ENCODE data around the gene APBA1. TPM values are rescaled to one million over a fixed set of nuclear protein-coding genes. Genes with fewer than 3 reads are reported as not detected.

Gene APBA1
- 8.7 TPM for total RNA-seq

GRCh38 chr9:69671879-69672595 lies at the start of gene APBA1:
Gene APBA1 (minus strand): TSS chr9:69672371.
- intact Hi-C loops (cut with DNase I): loop anchor here (1.0 to 10.0 kb wide), 3 partner anchors 87 to 803 kb away; no protein-coding TSS in a partner anchor
- no peaks in the 10 kb centered on the region for H3K27me3 ChIP-seq
- peaks cover 0 to 11% of the 10 kb centered on the region in 2 donors for H3K4me1 ChIP-seq
- peak in 1 of 3 experiments; percentile 16 for TF ChIP-seq CTCF (IDR thresholded peaks at IDR 0.05)
- H3K36me3 ChIP-seq: no peaks in the 10 kb centered on the region
- peak; percentile 14 to 85 for DNase-seq (ENCODE audit: low spot score in 2 of 2)
- peak within 1 kb of the TSS; percentile 76 to 95 for H3K4me3 ChIP-seq
- H3K27ac ChIP-seq: peak within 1 kb of the TSS; percentile 71 to 83
- no peaks in the 10 kb centered on the region for H3K9me3 ChIP-seq

- no peak for TF ChIP-seq CTCF (IDR thresholded peaks at IDR 0.05)
- H3K27ac ChIP-seq: no peak overlapping the region
Measured at GRCh38 chr9:69719983-69720382, 47.8 kb upstream of the APBA1 start.

GRCh38 chr9:69719367-69719766 lies 47.2 kb upstream of the APBA1 start:
- H3K4me1 ChIP-seq: no peaks in the 10 kb centered on the region
- no peak for TF ChIP-seq CTCF (IDR thresholded peaks at IDR 0.05)
- no peak for DNase-seq (ENCODE audit: low spot score in 2 of 2)
- H3K27ac ChIP-seq: no peak overlapping the region
- H3K36me3 ChIP-seq: peaks cover 30 to 45% of the 10 kb centered on the region in 2 donors
- no peaks in the 10 kb centered on the region for H3K27me3 ChIP-seq
- intact Hi-C loops (cut with DNase I): no loop called here
- no peaks in the 10 kb centered on the region for H3K9me3 ChIP-seq
- H3K4me3 ChIP-seq: no peak overlapping the region

More at GRCh38 chr9:69719983-69720382, 47.8 kb upstream of the APBA1 start:
- no peak for DNase-seq (ENCODE audit: low spot score in 2 of 2)
- no peaks in the 10 kb centered on the region for H3K9me3 ChIP-seq
- H3K4me3 ChIP-seq: no peak overlapping the region
- peaks cover 30 to 51% of the 10 kb centered on the region in 2 donors for H3K36me3 ChIP-seq
- H3K27me3 ChIP-seq: no peaks in the 10 kb centered on the region
- intact Hi-C loops (cut with DNase I): no loop called here
- H3K4me1 ChIP-seq: no peaks in the 10 kb centered on the region

- Histone ChIP-seq H3K9me3 (no peaks in the 10 kb centered on the region), H3K27me3 (no peaks in the 10 kb centered on the region), H3K36me3 (peaks cover 30 to 43% of the 10 kb centered on the region in 2 donors), H3K4me1 (no peaks in the 10 kb centered on the region), H3K27ac (no peak overlapping the region), H3K4me3 (no peak overlapping the region)
- intact Hi-C loops (cut with DNase I): no loop called here
- no peak for DNase-seq (ENCODE audit: low spot score in 2 of 2)
- no peak for TF ChIP-seq CTCF (IDR thresholded peaks at IDR 0.05)
Measured at GRCh38 chr9:69718218-69718617, 46.0 kb upstream of the APBA1 start.

- no peak overlapping the region for H3K27ac ChIP-seq
- no peaks in the 10 kb centered on the region for H3K4me1 ChIP-seq
- intact Hi-C loops (cut with DNase I): no loop called here
- H3K27me3 ChIP-seq: no peaks in the 10 kb centered on the region
- no peak overlapping the region for H3K4me3 ChIP-seq
- H3K9me3 ChIP-seq: no peaks in the 10 kb centered on the region
- peaks cover 10 to 36% of the 10 kb centered on the region in 2 donors for H3K36me3 ChIP-seq
- no peak for DNase-seq (ENCODE audit: low spot score in 2 of 2)
- no peak for TF ChIP-seq CTCF (IDR thresholded peaks at IDR 0.05)
Measured at GRCh38 chr9:69715825-69716224, 43.7 kb upstream of the APBA1 start.

Measured in ascending aorta (tissue), 2 donors.